ENCODE results near the gene EPN2. TPM values are rescaled to one million over a fixed set of nuclear protein-coding genes. Genes with fewer than 3 reads are reported as not detected.

Gene EPN2
- total RNA-seq, 4 donors from 2014 or later = 25.6 to 145 (median 84.1) TPM

DNA sequence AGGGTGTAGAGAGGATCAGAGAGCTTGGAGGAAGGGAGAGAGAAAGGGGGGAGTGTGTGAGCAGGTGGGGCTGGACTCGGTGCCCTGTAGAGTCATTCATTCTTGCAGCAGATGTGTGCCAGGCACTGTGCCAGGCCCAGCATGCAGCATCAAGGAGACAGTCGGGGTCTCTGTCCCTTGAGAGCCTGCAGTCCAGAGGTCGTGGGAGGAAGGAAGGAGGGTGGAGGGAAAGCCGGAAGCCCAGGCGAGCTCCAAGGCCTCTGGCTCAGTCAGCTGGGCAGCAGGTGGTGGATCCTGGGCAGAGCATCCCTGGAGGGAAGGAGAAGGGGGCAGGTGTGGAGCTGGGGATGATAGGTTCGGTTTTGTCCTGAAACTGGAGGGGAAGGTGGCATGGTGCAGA, 27.5 kb downstream of the EPN2 start:
- DNase-seq = no peak
- H3K36me3 ChIP-seq = no peaks in the 10 kb centered on the region
- TF ChIP-seq POLR2A (IDR thresholded peaks at IDR 0.05) = no peak
- TF ChIP-seq, protein P1, sequence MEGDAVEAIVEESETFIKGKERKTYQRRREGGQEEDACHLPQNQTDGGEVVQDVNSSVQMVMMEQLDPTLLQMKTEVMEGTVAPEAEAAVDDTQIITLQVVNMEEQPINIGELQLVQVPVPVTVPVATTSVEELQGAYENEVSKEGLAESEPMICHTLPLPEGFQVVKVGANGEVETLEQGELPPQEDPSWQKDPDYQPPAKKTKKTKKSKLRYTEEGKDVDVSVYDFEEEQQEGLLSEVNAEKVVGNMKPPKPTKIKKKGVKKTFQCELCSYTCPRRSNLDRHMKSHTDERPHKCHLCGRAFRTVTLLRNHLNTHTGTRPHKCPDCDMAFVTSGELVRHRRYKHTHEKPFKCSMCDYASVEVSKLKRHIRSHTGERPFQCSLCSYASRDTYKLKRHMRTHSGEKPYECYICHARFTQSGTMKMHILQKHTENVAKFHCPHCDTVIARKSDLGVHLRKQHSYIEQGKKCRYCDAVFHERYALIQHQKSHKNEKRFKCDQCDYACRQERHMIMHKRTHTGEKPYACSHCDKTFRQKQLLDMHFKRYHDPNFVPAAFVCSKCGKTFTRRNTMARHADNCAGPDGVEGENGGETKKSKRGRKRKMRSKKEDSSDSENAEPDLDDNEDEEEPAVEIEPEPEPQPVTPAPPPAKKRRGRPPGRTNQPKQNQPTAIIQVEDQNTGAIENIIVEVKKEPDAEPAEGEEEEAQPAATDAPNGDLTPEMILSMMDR (IDR thresholded peaks at IDR 0.05) = no peak
- no peaks in the 10 kb centered on the region for H3K27me3 ChIP-seq
- H3K4me1 ChIP-seq = peaks cover 27 to 41% of the 10 kb centered on the region in 2 donors
- H3K4me3 ChIP-seq = no peak overlapping the region
- peak overlapping the region; percentile 79 to 88 for H3K27ac ChIP-seq
- no peaks in the 10 kb centered on the region for H3K9me3 ChIP-seq
- intact Hi-C loops (cut with DNase I; ENCODE audit: low total_unique reads) = no loop called here

DNA sequence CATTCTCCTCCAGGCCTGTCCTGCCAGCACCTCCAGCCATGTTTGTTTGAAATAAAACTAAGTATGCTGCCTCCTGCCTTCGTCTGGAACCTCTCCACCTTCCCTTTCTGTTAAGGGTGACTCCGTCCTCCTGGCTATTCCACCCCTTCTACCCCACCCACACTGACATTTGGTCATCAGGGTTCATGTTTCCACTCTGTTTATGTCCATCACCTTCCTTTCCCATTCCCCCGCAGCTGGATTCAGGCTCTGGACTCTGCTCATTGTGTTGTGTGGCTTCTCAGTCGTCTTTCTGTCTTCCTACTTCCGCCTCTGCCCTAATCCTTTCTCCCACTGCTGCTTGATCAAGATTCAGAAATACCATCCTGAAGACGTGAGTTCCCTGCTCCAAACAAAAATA, 28.6 kb downstream of the EPN2 start:
- no peaks in the 10 kb centered on the region for H3K36me3 ChIP-seq
- H3K4me3 ChIP-seq = no peak overlapping the region
- TF ChIP-seq, protein P1 (IDR thresholded peaks at IDR 0.05) = no peak
- TF ChIP-seq POLR2A (IDR thresholded peaks at IDR 0.05) = no peak
- H3K27ac ChIP-seq = peak overlapping the region; percentile 47 to 88
- intact Hi-C loops (cut with DNase I; ENCODE audit: low total_unique reads) = no loop called here
- H3K27me3 ChIP-seq = no peaks in the 10 kb centered on the region
- H3K4me1 ChIP-seq = peaks cover 23 to 52% of the 10 kb centered on the region in 2 donors
- H3K9me3 ChIP-seq = no peaks in the 10 kb centered on the region
- no peak for DNase-seq

DNA sequence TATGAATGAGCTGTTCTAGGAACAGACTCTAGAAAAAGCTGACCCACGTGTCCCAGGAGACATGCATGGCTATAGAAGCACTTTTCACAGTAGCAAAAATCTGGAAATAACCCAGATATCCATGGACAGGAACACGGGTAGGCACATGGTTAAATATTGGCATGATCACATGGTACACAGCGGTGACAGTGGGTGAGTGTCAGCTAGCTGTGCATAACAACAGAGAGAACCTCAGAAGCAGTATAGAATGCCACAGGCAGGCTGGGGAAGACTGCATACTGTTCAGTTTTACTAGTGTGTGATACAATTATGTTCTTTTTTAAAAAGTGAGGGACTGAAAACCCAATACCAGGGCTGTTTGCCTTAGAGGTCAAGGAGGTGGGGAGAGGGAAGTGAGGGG, 31.4 kb downstream of the EPN2 start:
- intact Hi-C loops (cut with DNase I; ENCODE audit: low total_unique reads) = no loop called here
- H3K4me1 ChIP-seq = peaks cover 7 to 56% of the 10 kb centered on the region in 2 donors
- no peaks in the 10 kb centered on the region for H3K9me3 ChIP-seq
- no peak for TF ChIP-seq POLR2A (IDR thresholded peaks at IDR 0.05)
- TF ChIP-seq, protein P1 (IDR thresholded peaks at IDR 0.05) = no peak
- no peaks in the 10 kb centered on the region for H3K36me3 ChIP-seq
- no peak for DNase-seq
- peak overlapping the region; percentile 48 to 88 for H3K27ac ChIP-seq
- no peaks in the 10 kb centered on the region for H3K27me3 ChIP-seq
- no peak overlapping the region for H3K4me3 ChIP-seq

DNA sequence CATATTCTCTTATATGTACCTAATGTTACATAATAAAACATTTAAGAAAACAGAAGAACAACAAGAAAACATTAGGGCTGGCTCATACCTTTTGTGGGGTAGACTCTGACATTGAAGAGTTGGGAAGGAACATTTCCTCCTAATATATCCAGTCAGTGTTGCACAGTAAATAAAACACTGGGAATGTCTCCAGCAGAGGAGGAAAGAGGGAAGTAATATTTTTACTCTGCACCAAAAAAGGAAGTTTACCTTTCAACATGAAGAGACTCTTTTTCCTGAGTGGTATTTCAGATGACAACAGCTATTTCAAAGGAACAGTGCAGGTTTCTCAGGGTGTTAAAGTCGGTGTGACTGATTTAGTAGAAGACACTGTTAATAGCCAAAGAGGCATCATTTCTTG, 31.9 kb downstream of the EPN2 start:
- intact Hi-C loops (cut with DNase I; ENCODE audit: low total_unique reads) = no loop called here
- H3K27me3 ChIP-seq = no peaks in the 10 kb centered on the region
- H3K4me3 ChIP-seq = no peak overlapping the region
- DNase-seq = no peak
- peak overlapping the region; percentile 48 to 88 for H3K27ac ChIP-seq
- no peaks in the 10 kb centered on the region for H3K9me3 ChIP-seq
- TF ChIP-seq, protein P1 (IDR thresholded peaks at IDR 0.05) = no peak
- no peak for TF ChIP-seq POLR2A (IDR thresholded peaks at IDR 0.05)
- peaks cover 6 to 52% of the 10 kb centered on the region in 2 donors for H3K4me1 ChIP-seq
- H3K36me3 ChIP-seq = no peaks in the 10 kb centered on the region

DNA sequence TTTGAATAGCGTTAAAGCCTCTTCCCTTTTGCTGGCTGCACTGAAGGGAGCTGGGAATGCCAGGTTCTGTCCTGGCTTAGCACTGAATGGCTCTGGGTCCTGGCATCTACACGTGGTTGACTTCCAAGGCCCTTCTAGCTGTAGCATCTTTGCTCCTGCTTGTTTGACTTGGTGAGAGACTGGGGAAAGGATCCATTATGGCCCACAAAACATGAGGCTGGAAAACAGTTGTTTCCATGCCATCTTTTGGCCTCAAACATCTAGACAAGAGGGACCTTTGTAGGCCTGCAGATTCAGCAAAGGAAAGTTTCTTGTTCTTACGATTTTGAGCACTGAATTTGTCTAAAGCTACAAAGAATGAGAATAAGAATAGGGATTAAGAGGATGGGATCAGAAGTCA, 32.5 kb downstream of the EPN2 start:
- TF ChIP-seq, protein P1 (IDR thresholded peaks at IDR 0.05) = no peak
- TF ChIP-seq POLR2A (IDR thresholded peaks at IDR 0.05) = no peak

More for the DNA sequence above, 32.5 kb downstream of the EPN2 start:
- Histone ChIP-seq H3K9me3 (no peaks in the 10 kb centered on the region), H3K27ac (peak overlapping the region; percentile 19 to 88), H3K36me3 (no peaks in the 10 kb centered on the region), H3K27me3 (no peaks in the 10 kb centered on the region), H3K4me1 (peaks cover 6 to 47% of the 10 kb centered on the region in 2 donors), H3K4me3 (no peak overlapping the region)
- intact Hi-C loops (cut with DNase I; ENCODE audit: low total_unique reads) = no loop called here
- DNase-seq = no peak

All from uterus (tissue), 4 donors.